HL-60 (cell line): Measurements from ENCODE around the gene CELF2.

Experiments used
- DNase-seq, 2 experiments: peaks; one replicate each; pipeline ENCODE4 v3.0.0-alpha.2; 2010 to 2020; ENCODE audit warnings: low read depth in 1 of 2, low spot score in 1 of 2
- H3K27ac ChIP-seq: fragments of 250-450 bp; sonication (Bioruptor Pico); replicated peaks from 2 replicates; pipeline ENCODE4 v1.5.1; 2020; ENCODE audit warnings: mild to moderate bottlenecking, moderate library complexity
- H3K27me3 ChIP-seq: fragments of 250-450 bp; sonication (Bioruptor Pico); 2 replicates; pipeline ENCODE4 v1.5.1; 2021; ENCODE audit warnings: mild to moderate bottlenecking, moderate library complexity; ENCODE audit not compliant: insufficient read depth, poor library complexity, severe bottlenecking
- H3K4me3 ChIP-seq: replicated peaks from 2 replicates; pipeline ENCODE4 v1.5.1; 2011; ENCODE audit warnings: mild to moderate bottlenecking, control low read depth, low read length; ENCODE audit not compliant: insufficient read depth
- CTCF ChIP-seq: IDR thresholded peaks from one replicate; pipeline ENCODE4 v1.5.1; 2011; ENCODE audit warnings: low read length, control low read depth, inconsistent platforms; ENCODE audit not compliant: insufficient read depth
- GABPA ChIP-seq: IDR thresholded peaks from 2 replicates; pipeline ENCODE4 v1.6.1; 2012; ENCODE audit warnings: low read depth
- POLR2AphosphoS5 ChIP-seq: IDR thresholded peaks from 2 replicates; pipeline ENCODE4 v1.6.1; 2012; ENCODE audit warnings: low read depth
- REST ChIP-seq: IDR thresholded peaks from 2 replicates; pipeline ENCODE4 v1.6.1; 2012; ENCODE audit warnings: low read depth; ENCODE audit not compliant: insufficient replicate concordance
- SPI1 ChIP-seq: IDR thresholded peaks from 2 replicates; pipeline ENCODE4 v1.6.1; 2012; ENCODE audit warnings: low read depth, mild to moderate bottlenecking, borderline replicate concordance

CELF2 gene

GRCh38 chr10:10977978-10978377 lies 39.7 kb upstream of the CELF2 start:
- H3K27ac ChIP-seq = no peak overlapping the region
- no peak for TF ChIP-seq SPI1
- TF ChIP-seq POLR2AphosphoS5 = no peak
- TF ChIP-seq GABPA = no peak
- no peak for TF ChIP-seq CTCF
- H3K4me3 ChIP-seq = no peak overlapping the region
- H3K27me3 ChIP-seq = no peaks in the 10 kb centered on the region
- no peak for DNase-seq

- no peak for DNase-seq
- no peaks in the 10 kb centered on the region for H3K27me3 ChIP-seq
- no peak overlapping the region for H3K27ac ChIP-seq
- H3K4me3 ChIP-seq = no peak overlapping the region
- TF ChIP-seq SPI1 (no peak), REST (no peak), GABPA (no peak), POLR2AphosphoS5 (no peak), CTCF (no peak)
These were observed 32.3 kb upstream of the CELF2 start for GRCh38 chr10:10985361-10985760.

- DNase-seq = no peak
- H3K4me3 ChIP-seq = no peak overlapping the region
- no peak overlapping the region for H3K27ac ChIP-seq
- H3K27me3 ChIP-seq = no peaks in the 10 kb centered on the region
- TF ChIP-seq GABPA = no peak
- no peak for TF ChIP-seq REST
- no peak for TF ChIP-seq CTCF
- no peak for TF ChIP-seq SPI1
- no peak for TF ChIP-seq POLR2AphosphoS5
These were observed 31.1 kb upstream of the CELF2 start for GRCh38 chr10:10986606-10987005.

- TF ChIP-seq REST (no peak), SPI1 (no peak), GABPA (no peak), CTCF (no peak), POLR2AphosphoS5 (no peak)
- no peaks in the 10 kb centered on the region for H3K27me3 ChIP-seq
- no peak for DNase-seq
These were observed 30.6 kb upstream of the CELF2 start for GRCh38 chr10:10987111-10987510.

More at GRCh38 chr10:10987111-10987510, 30.6 kb upstream of the CELF2 start:
- Histone ChIP-seq H3K4me3 (no peak overlapping the region), H3K27ac (no peak overlapping the region)
